ENCODE measurements around the gene TIGD7.

DNA sequence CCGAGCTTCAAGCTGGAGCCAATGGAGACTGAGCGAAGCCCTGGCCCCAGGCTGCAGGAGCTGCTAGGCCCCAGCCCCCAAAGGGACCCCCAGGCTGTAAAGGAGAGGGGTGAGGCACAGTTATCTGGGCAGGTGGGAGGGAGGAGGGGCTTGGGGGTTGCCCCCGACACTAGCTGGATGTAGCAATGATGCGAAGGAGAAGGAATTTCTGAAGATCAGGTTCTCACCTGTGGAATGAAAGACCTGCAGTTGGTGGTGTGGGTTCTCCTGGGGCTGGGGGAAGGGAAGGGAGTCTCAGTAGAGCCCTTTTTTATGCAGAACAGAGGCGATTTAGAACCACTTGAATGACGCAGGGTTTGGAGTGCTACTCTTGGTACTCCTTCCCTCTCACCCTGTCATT is 20.1 kb downstream of the TIGD7 start:
- no peak for TF ChIP-seq POLR2A (IDR thresholded peaks at IDR 0.05)
- TF ChIP-seq, protein P1, sequence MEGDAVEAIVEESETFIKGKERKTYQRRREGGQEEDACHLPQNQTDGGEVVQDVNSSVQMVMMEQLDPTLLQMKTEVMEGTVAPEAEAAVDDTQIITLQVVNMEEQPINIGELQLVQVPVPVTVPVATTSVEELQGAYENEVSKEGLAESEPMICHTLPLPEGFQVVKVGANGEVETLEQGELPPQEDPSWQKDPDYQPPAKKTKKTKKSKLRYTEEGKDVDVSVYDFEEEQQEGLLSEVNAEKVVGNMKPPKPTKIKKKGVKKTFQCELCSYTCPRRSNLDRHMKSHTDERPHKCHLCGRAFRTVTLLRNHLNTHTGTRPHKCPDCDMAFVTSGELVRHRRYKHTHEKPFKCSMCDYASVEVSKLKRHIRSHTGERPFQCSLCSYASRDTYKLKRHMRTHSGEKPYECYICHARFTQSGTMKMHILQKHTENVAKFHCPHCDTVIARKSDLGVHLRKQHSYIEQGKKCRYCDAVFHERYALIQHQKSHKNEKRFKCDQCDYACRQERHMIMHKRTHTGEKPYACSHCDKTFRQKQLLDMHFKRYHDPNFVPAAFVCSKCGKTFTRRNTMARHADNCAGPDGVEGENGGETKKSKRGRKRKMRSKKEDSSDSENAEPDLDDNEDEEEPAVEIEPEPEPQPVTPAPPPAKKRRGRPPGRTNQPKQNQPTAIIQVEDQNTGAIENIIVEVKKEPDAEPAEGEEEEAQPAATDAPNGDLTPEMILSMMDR (IDR thresholded peaks at IDR 0.05), result no peak
